ENCODE measurements around the gene GINS3.
"Not testable (repeated sequence)": the region's sequence is repeated elsewhere in the genome, so short reads cannot be mapped to it uniquely, and the experiment has no call there.

The GINS3 gene

DNA sequence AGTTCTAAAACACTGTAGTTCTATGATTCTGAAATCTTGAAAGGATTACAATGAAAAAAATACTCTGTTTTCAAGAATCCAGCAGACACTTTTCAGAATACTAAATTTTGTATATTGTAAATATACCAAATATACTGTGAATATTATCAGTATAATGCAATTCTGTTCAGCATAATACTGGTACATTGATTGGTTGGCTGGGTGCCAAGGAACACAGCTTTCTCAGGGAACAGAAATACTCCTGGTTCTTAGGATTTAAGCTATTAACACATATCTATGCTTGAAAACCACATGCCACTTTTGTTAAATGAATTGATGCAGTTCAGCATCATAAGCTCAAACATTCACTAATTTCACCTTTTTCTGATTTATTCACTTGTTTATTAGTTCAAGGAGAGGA lies 2.5 kb upstream of the GINS3 start:
- no peak for DNase-seq (ENCODE audit: low read depth in 2 of 2)

- no peak for DNase-seq (ENCODE audit: low read depth in 2 of 2)
These were observed 850 bp downstream of the GINS3 start for GRCh38 chr16:58393138-58393504.

DNA sequence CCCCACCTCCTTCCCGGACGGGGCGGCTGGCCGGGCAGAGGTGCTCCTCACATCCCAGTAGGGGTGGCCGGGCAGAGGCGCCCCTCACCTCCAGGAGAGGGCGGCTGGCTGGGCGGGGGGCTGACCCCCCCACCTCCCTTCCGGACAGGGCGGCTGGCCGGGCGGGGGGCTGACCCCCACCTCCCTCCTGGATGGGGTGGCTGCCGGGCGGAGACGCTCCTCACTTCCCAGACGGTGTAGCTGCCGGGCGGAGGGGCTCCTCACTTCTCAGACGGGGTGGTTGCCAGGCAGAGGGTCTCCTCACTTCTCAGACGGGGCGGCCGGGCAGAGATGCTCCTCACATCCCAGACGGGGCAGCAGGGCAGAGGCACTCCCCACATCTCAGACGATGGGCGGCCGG lies 4.6 kb downstream of the GINS3 start:
- not testable (repeated sequence) for DNase-seq (ENCODE audit: low read depth in 2 of 2)

GRCh38 chr16:58399718-58400633 lies 7.7 kb downstream of the GINS3 start:
- no peak for DNase-seq (ENCODE audit: low read depth in 2 of 2)

GRCh38 chr16:58401305-58401704 lies 9.0 kb downstream of the GINS3 start:
- not testable (repeated sequence) for DNase-seq (ENCODE audit: low read depth in 2 of 2)

DNA sequence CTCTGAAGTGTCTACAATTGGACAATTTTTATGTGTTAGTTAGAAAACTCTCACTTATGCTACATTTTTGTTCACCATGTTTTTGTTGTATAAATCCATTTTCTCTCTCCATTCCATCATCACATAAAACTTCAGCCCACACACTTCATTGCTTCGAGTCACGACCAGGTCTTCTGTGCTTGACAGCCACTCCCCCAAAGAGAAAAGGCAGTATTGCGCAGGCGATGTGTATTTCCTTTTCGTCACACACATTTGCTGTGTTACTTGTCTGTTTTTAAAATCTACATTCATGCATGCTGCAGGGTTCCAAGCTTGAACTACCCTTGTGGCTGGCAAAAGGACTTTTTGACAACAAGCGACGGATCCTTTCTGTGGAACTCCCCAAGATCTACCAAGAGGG lies 10.5 kb downstream of the GINS3 start:
- no peak for DNase-seq (ENCODE audit: low read depth in 2 of 2)

GRCh38 chr16:58409316-58409973 lies 17.2 kb downstream of the GINS3 start:
- no peak for DNase-seq (ENCODE audit: low read depth in 2 of 2)

GRCh38 chr16:58411336-58411735 lies 19.1 kb downstream of the GINS3 start:
- DNase-seq (ENCODE audit: low read depth in 2 of 2) = no peak

- DNase-seq (ENCODE audit: low read depth in 2 of 2) = no peak
These were observed 19.7 kb downstream of the GINS3 start for GRCh38 chr16:58411736-58412614.

- not testable (repeated sequence) for DNase-seq (ENCODE audit: low read depth in 2 of 2)
These were observed 20.3 kb downstream of the GINS3 start for GRCh38 chr16:58412615-58412970.

- DNase-seq (ENCODE audit: low read depth in 2 of 2) = no peak
These were observed 21.1 kb downstream of the GINS3 start for GRCh38 chr16:58413359-58413758.

DNA sequence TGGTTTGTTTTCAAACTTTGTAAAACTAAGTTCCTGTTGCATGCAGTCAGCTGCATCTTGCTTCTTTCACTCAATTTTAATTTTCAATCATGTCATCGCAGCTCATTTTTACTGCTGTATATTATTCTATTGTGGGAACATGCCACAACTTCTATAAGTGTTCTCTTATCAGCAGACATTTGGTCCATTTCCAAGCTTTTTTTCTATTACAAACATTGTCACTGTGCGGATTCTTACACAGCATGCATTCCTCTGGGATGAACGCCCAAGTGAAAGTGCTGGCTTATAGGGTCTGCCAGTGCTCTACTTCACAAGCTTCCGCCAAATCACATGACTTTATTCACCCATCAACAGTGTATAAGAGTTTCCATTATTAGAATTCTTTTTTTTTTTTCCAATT lies 22.7 kb downstream of the GINS3 start:
- no peak for DNase-seq (ENCODE audit: low read depth in 2 of 2)

- not testable (repeated sequence) for DNase-seq (ENCODE audit: low read depth in 2 of 2)
These were observed 23.7 kb downstream of the GINS3 start for GRCh38 chr16:58415961-58416360.

GRCh38 chr16:58417035-58417434 lies 24.8 kb downstream of the GINS3 start:
- DNase-seq (ENCODE audit: low read depth in 2 of 2) = no peak

DNA sequence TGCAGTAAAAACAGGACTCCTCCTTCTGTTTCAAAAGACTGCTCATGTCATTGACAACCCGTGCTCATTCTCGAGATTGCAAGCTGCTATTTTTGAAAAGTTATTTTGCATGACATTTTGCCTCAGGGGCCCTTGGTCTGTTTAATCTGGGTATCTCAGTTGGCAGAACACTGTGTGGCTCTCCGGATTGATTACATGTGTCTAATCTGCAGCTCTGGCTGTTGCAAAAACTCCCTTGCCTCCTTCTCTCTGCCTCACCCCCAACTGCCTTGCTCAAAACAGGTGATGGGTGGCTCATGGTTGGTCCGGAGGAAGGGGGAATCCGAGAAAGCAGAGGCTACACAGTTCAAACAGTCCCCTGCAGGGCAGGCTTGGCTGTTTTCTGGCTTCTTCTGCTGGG lies 25.3 kb downstream of the GINS3 start:
- no peak for DNase-seq (ENCODE audit: low read depth in 2 of 2)

- DNase-seq (ENCODE audit: low read depth in 2 of 2) = no peak
These were observed 25.8 kb downstream of the GINS3 start for GRCh38 chr16:58418026-58418425.

DNA sequence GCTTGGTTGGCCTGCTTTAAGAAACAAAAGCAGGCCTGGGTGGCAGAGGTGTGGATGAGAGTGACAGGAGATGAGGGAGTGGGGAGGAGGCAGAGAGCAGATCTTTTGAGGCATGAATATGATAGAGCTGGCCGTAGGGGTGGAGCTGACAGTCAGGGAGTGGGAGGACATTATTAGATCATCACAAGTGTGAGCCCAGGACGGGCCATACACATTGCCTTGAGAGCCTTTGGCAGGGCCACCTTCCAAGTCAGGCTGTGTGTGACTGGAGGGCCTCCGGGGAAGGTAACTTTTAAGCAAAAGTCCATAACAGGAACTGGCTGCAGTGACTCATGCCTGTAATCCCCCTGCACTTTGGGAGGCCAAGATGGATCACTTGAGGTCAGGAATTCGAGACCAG lies 26.3 kb downstream of the GINS3 start:
- no peak for DNase-seq (ENCODE audit: low read depth in 2 of 2)

- no peak for DNase-seq (ENCODE audit: low read depth in 2 of 2)
These were observed 27.1 kb downstream of the GINS3 start for GRCh38 chr16:58419241-58419990.

DNA sequence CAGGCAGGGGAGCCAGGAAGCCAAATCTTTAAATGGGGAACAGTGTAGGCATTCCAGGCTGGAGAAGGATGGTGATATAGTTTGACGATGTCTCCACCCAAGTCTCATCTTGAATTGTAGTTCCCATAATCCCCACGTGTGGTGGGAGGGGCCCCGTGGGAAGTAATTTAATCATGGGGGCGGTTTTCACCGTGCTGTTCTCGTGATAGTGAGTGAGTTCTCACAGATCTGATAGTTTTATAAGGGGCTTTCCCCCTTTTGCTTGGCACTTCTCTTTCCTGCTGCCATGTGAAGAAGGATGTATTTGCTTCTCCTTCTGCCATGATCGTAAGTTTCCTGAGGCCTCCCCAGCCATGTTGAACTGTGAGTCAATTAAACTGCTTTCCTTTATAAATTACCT lies 28.8 kb downstream of the GINS3 start:
- no peak for DNase-seq (ENCODE audit: low read depth in 2 of 2)

- no peak for DNase-seq (ENCODE audit: low read depth in 2 of 2)
These were observed 29.3 kb downstream of the GINS3 start for GRCh38 chr16:58421529-58421928.

- DNase-seq (ENCODE audit: low read depth in 2 of 2) = no peak
These were observed 30.5 kb downstream of the GINS3 start for GRCh38 chr16:58422809-58423208.

- no peak for DNase-seq (ENCODE audit: low read depth in 2 of 2)
These were observed 33.0 kb downstream of the GINS3 start for GRCh38 chr16:58425245-58425644.

Data from stimulated activated CD4-positive, alpha-beta T cell treated with anti-CD3 and anti-CD28 coated beads, Interleukin-1b, Interleukin-23, amount 100 ng/mL, for 4 hours (primary cell).